Measurements from ENCODE around the gene LIPT2.

- TF ChIP-seq ZSCAN23 (tag by site-specific recombination; IDR thresholded peaks at IDR 0.05) (no peak), CTCF (tag by site-specific recombination; IDR thresholded peaks at IDR 0.05) (no peak)
These were observed 36.2 kb downstream of the LIPT2 start for GRCh38 chr11:74457356-74457755.

Measured in HEK293 (cell line).